Naive B cell (primary cell): Measurements from ENCODE around the gene HOMER2. TPM values are rescaled to one million over a fixed set of nuclear protein-coding genes. Genes with fewer than 3 reads are reported as not detected.
"Not testable (repeated sequence)": the region's sequence is repeated elsewhere in the genome, so short reads cannot be mapped to it uniquely, and the experiment has no call there.

Experiments used
- ATAC-seq, 2 donors: fragments of 150-1000 bp; cut with Tn5 transposase; 2 replicates each; pipeline ENCODE4 v1.10.0; 2021; ENCODE audit warnings: low read depth in 2 of 2, mild to moderate bottlenecking in 2 of 2, moderate library complexity in 2 of 2
- DNase-seq: peaks from one replicate; pipeline ENCODE4 v3.0.0; 2022
- H3K27ac Mint-ChIP-seq, 6 donors: one replicate each; pipeline ENCODE4 v1.8.0; 2020 to 2022; ENCODE audit warnings: mild to moderate bottlenecking in 6 of 6, mixed read lengths in 6 of 6, moderate library complexity in 5 of 6, inconsistent platforms in 2 of 6
- H3K27me3 Mint-ChIP-seq, 3 donors: one replicate each; pipeline ENCODE4 v1.8.0; 2021 to 2022; ENCODE audit warnings: mixed read lengths in 3 of 3, mild to moderate bottlenecking in 1 of 3
- H3K36me3 Mint-ChIP-seq, 2 donors: one replicate each; pipeline ENCODE4 v1.8.0; 2020 to 2022; ENCODE audit warnings: mixed read lengths in 2 of 2, inconsistent platforms in 1 of 2, mild to moderate bottlenecking in 1 of 2
- H3K4me1 Mint-ChIP-seq, 3 donors: one replicate each; pipeline ENCODE4 v1.8.0; 2020 to 2022; ENCODE audit warnings: mixed read lengths in 3 of 3, inconsistent platforms in 1 of 3, mild to moderate bottlenecking in 1 of 3, moderate library complexity in 1 of 3
- H3K4me3 Mint-ChIP-seq, 8 donors: one replicate each; pipeline ENCODE4 v1.8.0; 2020 to 2022; ENCODE audit warnings: mild to moderate bottlenecking in 8 of 8, mixed read lengths in 8 of 8, moderate library complexity in 8 of 8, inconsistent platforms in 2 of 8
- H3K9me3 Mint-ChIP-seq, 7 donors: one replicate each; pipeline ENCODE4 v1.8.0; 2020 to 2022; ENCODE audit warnings: mixed read lengths in 7 of 7, mild to moderate bottlenecking in 5 of 7, inconsistent platforms in 2 of 7, moderate library complexity in 1 of 7
- polyA plus RNA-seq, 6 donors: library from polyadenylated mRNA; unstranded; fragments of 300-500 nt; fragmentation: Illumina TruSeq; gene quantifications; one replicate each; pipeline ENCODE4 v1.2.3, GENCODE V29; 2021; ENCODE audit warnings: low read depth in 6 of 6

The HOMER2 gene
- polyA plus RNA-seq, 6 donors from 2014 or later = 3.0 to 11.6 (median 6.2) TPM

DNA sequence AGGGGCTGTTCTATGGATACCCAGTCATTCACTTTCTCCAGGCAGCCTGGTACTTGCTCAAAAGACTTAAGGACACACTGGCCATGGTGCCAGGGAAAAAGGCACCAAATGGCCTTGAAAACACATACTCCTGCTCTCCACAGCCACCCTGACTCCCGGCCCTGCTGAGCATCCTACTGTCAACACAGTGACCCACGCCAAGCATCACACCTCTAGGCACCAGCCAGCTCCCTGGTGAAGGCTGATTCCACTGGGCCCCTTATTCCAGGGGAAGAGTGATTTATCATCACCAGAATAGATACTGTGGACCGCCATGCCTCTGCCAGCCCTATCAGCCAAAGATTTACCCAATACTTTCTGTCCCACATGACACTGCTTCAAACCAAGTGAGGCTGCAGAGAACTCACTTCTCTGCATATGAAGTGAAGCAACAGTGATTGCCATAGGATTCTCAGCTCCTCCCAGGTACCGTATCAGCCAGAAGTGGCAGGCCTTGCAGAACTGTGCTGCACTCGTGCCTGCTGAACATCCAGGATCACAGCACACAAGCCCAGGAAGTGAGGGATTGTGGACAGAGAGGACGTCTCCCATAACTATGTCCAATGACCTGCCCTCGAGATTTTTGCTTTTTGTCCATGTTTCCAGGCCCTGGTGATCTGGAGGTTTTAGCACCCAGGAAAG is 79.4 kb downstream of the HOMER2 start:
- H3K27me3 Mint-ChIP-seq = no peaks in the 10 kb centered on the region
- no peak for DNase-seq
- no peak overlapping the region for H3K27ac Mint-ChIP-seq
- H3K4me1 Mint-ChIP-seq = peaks cover 5 to 29% (median 21%) of the 10 kb centered on the region in 3 donors
- no peaks in the 10 kb centered on the region for H3K36me3 Mint-ChIP-seq
- H3K9me3 Mint-ChIP-seq = peaks cover 0 to under 1% (median 0%) of the 10 kb centered on the region in 7 donors
- no peak for ATAC-seq
- no peak overlapping the region for H3K4me3 Mint-ChIP-seq

DNA sequence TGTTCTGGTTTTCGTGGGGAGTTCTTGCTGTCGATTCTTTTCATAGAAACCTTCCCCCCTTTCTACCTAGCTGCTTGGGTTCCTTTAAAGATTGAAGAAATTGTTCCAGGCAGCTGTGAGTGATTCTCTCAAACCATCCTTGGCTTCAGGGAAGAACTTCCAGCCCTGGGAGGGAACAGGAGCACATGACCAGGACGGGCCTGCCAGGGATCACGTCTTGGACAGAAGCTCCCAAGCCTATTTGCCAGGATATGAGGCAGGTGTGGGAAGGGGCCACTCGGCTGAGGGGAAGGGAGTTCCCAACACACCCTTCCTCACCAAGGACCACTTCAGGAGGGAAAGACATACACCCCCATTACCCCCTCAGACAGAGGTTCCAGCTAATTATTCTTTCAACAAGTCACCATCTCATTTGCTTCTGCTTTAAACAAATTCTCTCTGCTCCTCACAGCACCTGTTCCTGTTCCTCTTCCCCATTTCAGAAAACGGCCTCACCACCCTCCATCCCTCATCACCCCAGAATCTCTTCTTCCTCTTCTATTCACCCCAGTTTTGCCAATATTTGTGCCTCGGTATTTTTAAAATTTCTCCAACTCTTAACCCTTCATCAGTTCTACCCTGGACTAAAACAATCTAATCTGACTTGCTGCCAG is 80.6 kb downstream of the HOMER2 start:
- Mint-ChIP-seq H3K9me3 (peaks cover 0 to 1% (median 0%) of the 10 kb centered on the region in 7 donors), H3K27ac (peak overlapping the region in 3 of 6 donors; percentile 6 to 55 (median 35)), H3K27me3 (no peaks in the 10 kb centered on the region), H3K4me1 (peaks cover 5 to 29% (median 21%) of the 10 kb centered on the region in 3 donors), H3K36me3 (no peaks in the 10 kb centered on the region), H3K4me3 (peak overlapping the region in 1 of 8 donors; percentile 1)
- ATAC-seq (peak in 1 of 2 donors; percentile 60), DNase-seq (no peak)

DNA sequence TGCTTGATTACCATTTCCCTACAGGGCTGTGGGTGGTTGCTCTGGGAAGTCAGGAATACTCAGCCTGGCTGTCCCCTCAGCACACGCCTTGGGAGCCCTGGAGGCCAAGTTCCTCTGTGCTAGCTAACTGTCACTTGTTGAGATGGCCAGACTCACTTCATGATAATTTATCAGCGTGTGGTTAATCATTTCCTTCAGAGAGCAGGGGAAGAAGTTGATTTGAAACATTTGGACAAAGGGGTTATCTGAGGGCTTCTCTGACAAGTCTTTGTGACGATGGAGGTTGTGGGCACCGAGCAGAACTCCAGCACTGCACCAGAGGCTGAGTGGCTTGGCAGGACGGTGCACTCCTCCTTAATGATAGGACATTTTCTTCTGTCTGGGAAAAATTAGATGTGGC is 81.2 kb downstream of the HOMER2 start:
- H3K27me3 Mint-ChIP-seq = no peaks in the 10 kb centered on the region
- no peak for DNase-seq
- peaks cover 5 to 29% (median 21%) of the 10 kb centered on the region in 3 donors for H3K4me1 Mint-ChIP-seq
- H3K9me3 Mint-ChIP-seq = peaks cover 0 to 1% (median 0%) of the 10 kb centered on the region in 7 donors
- peak overlapping the region in 3 of 6 donors; percentile 8 to 89 (median 35) for H3K27ac Mint-ChIP-seq
- ATAC-seq = no peak
- H3K36me3 Mint-ChIP-seq = no peaks in the 10 kb centered on the region
- peak overlapping the region in 1 of 8 donors; percentile 12 for H3K4me3 Mint-ChIP-seq

DNA sequence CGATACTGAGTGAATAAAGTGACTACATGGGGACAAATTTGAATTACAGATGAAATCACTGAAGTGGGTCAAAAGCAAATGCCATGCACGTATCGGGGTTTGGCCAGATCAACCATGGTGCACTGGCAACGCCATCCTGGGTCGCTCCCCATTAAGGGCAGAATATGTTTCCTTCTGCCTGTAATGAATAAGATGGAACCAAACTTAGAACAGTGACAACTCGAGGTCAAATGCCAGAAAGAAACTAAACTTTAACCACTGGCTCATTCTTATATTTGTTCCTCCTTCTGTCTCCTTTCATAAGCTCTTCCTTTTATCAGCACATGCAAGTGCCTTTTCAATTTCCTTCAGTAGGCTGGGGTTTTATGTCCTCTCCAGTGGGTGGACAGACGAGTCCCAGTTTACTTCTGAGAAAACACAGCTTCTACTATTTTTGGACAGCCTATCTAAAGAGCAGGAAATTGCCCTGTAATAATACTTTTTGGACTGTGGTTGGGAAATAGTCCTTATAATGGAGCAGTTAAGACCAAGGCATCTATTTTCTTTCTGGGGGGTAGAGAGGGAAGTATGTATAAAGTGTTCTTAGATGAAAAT is 81.7 kb downstream of the HOMER2 start:
- DNase-seq = no peak
- H3K27me3 Mint-ChIP-seq = no peaks in the 10 kb centered on the region
- H3K36me3 Mint-ChIP-seq = no peaks in the 10 kb centered on the region
- H3K4me3 Mint-ChIP-seq = no peak overlapping the region
- peaks cover 0 to 1% (median 0%) of the 10 kb centered on the region in 7 donors for H3K9me3 Mint-ChIP-seq
- H3K4me1 Mint-ChIP-seq = peaks cover 5 to 29% (median 21%) of the 10 kb centered on the region in 3 donors
- no peak for ATAC-seq
- peak overlapping the region in 3 of 6 donors; percentile 42 to 89 (median 74) for H3K27ac Mint-ChIP-seq

DNA sequence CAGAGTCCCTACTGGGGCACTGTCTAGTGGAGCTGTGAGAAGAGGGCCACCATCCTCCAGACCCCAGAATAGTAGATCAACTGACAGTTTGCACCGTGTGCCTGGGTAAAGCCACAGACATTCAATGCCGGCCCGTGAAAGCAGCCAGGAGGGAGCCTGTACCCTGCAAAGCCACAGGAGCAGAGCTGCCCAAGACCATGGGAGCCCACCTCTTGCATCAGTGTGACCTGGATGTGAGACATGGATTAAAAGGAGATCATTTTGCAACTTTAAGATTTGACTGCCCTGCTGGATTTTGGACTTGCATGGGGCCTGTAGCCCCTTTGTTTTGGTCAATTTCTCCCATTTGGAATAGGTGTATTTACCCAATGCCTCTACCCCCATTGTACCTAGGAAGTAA is 86.5 kb downstream of the HOMER2 start:
- H3K36me3 Mint-ChIP-seq, H3K27me3 Mint-ChIP-seq, DNase-seq, H3K27ac Mint-ChIP-seq, H3K9me3 Mint-ChIP-seq, H3K4me3 Mint-ChIP-seq, ATAC-seq: not testable (repeated sequence)
- H3K4me1 Mint-ChIP-seq = peaks cover 0 to 10% (median 4%) of the 10 kb centered on the region in 3 donors

DNA sequence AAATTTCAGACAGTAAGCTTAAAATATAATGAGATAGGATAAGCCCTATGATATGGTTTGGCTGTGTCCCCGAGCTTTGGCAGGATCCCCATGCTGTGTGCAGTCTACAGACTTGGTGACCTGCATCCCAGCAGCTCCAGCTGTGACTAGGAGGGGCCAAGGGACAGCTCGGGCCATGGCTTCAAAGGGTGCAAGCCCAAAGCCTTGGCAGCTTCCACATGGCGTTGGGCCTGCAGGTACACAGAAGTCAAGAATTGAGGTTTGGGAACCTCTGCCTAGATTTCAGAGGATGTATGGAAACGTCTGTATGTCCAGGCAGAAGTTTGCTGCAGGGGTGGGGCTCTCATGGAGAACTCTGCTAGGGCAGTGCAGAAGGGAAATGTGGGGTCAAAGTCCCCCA is 86.9 kb downstream of the HOMER2 start:
- not testable (repeated sequence) for H3K36me3 Mint-ChIP-seq, H3K4me3 Mint-ChIP-seq

DNA sequence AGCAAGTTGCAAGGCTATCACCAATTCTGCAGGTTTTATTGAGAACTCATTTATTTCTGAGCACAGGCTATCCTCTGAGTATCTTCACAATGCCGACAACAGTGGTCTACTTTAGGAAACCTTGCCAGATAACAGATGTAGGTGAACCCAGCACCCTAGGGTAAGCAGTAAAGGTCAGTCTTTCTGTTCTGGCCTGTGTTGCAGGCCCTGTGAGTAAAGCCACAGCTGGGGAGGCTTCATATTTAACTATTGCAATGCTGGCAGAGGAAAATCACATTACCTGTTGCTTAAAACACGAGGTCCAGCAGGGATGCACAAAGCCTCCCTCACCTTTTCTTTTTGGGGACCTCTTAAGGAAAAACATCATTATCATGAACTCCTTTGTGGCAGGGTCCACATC is 87.6 kb downstream of the HOMER2 start:
- Mint-ChIP-seq H3K27ac (no peak overlapping the region), H3K9me3 (peaks cover 0 to 1% (median 0%) of the 10 kb centered on the region in 7 donors), H3K4me1 (peaks cover 0 to 6% (median 0%) of the 10 kb centered on the region in 3 donors), H3K4me3 (no peak overlapping the region), H3K27me3 (no peaks in the 10 kb centered on the region), H3K36me3 (no peaks in the 10 kb centered on the region)
- ATAC-seq (no peak), DNase-seq (no peak)

More for the DNA sequence above, 86.9 kb downstream of the HOMER2 start:
- H3K9me3 Mint-ChIP-seq, H3K4me1 Mint-ChIP-seq, H3K27ac Mint-ChIP-seq, ATAC-seq, DNase-seq, H3K27me3 Mint-ChIP-seq: not testable (repeated sequence)

DNA sequence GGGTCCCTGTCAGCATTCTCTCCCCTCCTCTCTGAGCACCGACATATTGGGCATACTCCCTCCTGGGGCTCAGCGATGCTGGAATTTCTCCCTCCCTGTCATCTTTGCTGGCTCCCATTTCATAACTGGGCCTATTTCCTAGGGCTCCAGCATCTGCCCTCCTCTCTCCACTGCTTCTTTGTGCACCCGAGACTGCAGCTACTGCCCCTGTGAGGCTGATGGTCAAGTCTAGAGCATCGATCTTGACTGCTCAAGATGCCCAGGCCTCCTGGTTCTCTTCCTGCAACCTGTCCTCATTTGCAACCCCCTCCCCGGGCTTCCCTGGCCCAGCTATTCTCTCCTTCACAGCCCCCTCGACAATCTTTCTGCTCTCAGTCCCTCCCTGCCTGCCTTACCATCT is 89.6 kb downstream of the HOMER2 start:
- Mint-ChIP-seq H3K36me3 (peaks cover 0 to 4% of the 10 kb centered on the region in 2 donors), H3K9me3 (no peaks in the 10 kb centered on the region), H3K4me1 (peaks cover 0 to 6% (median 3%) of the 10 kb centered on the region in 3 donors), H3K27ac (peak overlapping the region in 3 of 6 donors; percentile 2 to 65 (median 13)), H3K27me3 (no peaks in the 10 kb centered on the region), H3K4me3 (no peak overlapping the region)
- ATAC-seq (no peak), DNase-seq (no peak)

DNA sequence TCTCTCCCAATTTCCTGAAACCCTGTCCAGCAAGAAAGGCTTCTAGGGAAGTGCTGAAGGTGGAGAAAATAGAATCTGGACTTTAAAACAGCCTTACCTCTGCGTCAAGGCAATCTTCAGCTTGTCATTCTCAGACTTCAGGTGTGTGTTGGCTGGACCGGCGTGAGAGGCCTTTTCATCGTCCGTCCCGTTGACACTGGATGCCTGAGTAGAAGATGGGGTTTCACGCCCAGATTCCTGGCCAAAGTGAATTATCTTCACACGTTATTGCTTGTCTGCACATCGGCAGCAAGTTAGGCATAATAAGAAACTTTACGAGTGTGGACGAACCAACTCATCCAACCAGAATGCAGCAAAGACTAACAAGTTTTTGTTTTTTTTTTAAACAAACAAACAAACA is 93.6 kb downstream of the HOMER2 start:
- no peaks in the 10 kb centered on the region for H3K9me3 Mint-ChIP-seq
- no peaks in the 10 kb centered on the region for H3K27me3 Mint-ChIP-seq
- peaks cover 0 to 4% of the 10 kb centered on the region in 2 donors for H3K36me3 Mint-ChIP-seq
- H3K4me3 Mint-ChIP-seq = peak overlapping the region in 1 of 8 donors; percentile 41
- H3K27ac Mint-ChIP-seq = no peak overlapping the region
- H3K4me1 Mint-ChIP-seq = peaks cover 0 to 17% (median 16%) of the 10 kb centered on the region in 3 donors
- DNase-seq = no peak
- no peak for ATAC-seq

DNA sequence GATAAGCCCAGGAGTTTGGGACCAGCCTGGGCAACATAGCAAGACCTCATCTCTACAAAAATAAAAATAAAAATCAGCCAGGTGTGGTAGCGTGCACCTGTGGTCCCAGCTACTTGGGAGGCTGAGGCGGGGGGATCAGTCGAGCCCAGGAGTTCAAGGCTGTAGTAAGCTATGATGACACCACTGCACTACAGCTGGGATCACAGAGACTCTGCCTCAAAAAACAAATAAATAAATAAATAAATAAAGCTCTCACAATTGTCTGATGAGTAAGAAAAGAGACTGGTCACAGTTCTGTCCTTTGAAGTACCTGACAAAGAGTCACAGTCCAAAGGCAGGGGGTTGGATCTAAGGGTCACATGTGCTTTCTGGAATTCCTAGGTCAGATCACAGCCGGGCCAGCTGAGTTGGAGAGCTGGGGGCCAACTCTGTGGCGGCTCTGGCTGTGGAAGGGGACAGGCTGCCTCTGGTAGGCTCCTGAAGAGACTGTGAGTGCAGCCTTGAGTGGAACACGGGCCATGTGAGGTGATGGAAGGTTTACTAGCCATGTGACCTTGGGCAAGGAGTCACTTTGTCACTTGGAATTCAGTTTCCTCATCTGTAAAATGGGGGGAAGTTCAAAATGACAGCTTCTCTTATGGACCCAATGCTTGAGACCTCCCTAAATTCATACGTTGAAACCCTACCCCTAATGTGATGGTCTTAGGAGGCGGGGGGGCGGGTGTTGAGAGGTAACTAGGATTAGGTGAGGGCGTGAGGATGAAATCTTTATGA is 95.9 kb downstream of the HOMER2 start:
- H3K27ac Mint-ChIP-seq = peak overlapping the region in 3 of 6 donors; percentile 36 to 76 (median 44)
- H3K4me1 Mint-ChIP-seq = peaks cover 7 to 26% (median 21%) of the 10 kb centered on the region in 3 donors
- ATAC-seq (no peak), DNase-seq (no peak)
- no peaks in the 10 kb centered on the region for H3K27me3 Mint-ChIP-seq
- no peaks in the 10 kb centered on the region for H3K9me3 Mint-ChIP-seq
- H3K4me3 Mint-ChIP-seq = peak overlapping the region in 2 of 8 donors; percentile 29 to 54
- H3K36me3 Mint-ChIP-seq = peaks cover 0 to 4% of the 10 kb centered on the region in 2 donors

DNA sequence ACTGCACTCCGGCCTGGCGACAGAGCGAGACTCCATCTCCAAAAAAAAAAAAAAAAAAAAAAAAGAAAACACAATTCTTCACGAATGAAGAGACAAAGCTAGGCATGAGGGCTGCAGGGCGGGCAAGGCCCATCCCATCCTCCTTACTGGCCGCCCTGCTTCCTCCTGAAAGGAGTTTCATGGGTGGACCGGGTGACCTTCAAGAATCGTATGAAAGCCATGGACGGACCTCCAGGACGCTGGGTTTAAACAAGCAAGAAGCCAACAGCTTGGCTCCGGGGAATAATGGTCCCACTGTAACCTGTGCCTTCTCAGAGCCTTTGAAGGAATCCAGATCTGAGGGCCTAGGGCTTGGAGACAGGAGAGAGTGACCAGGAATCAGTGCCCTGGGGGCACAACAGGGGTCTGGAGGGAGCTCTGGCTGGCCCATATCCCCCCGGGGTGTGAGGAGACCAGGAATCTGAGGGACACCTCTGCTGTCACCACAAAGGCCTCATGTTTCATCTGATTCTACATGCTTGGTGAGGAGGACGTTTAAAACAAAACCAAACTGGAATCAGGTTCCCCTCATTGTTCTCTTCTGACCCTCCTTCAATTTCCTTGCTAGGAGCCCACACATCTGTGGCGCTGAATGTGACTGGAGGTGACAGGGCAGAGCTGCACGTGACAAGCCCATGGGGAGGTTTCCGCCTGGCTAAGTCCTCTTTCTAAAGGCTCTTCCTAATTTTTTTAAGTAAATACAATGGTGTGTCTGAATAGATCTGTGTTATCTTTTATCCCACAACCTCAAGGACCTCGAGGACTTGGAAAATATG is 97.0 kb downstream of the HOMER2 start:
- peaks cover 0 to 4% of the 10 kb centered on the region in 2 donors for H3K36me3 Mint-ChIP-seq
- H3K4me3 Mint-ChIP-seq = peak overlapping the region in 3 of 8 donors; percentile 22 to 42 (median 34)
- H3K27ac Mint-ChIP-seq = peak overlapping the region in 5 of 6 donors; percentile 7 to 76 (median 38)
- no peaks in the 10 kb centered on the region for H3K27me3 Mint-ChIP-seq
- H3K4me1 Mint-ChIP-seq = peaks cover 7 to 21% (median 20%) of the 10 kb centered on the region in 3 donors
- ATAC-seq (peak in 1 of 2 donors; percentile 44), DNase-seq (no peak)
- no peaks in the 10 kb centered on the region for H3K9me3 Mint-ChIP-seq

DNA sequence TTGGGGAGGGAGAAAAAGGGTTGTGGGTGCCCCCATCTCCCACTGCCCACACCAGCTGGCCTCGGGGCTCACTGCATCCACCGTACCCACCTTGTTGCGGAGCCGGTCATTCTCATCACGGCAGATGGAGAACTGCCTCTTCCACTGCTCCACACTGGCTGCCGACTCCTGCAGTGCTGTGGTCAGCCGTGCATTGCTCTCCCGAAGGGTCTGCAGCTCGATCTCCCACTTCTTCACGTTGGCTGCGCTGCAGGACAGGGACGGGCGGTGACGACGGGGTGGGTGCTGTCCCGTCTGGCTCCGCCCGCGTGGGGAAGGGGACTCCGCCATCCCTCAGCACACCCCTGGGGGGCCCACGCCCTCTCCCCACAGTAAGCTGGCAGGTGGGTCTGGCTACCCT is 98.0 kb downstream of the HOMER2 start:
- peaks cover 10 to 27% (median 26%) of the 10 kb centered on the region in 3 donors for H3K4me1 Mint-ChIP-seq
- no peaks in the 10 kb centered on the region for H3K27me3 Mint-ChIP-seq
- H3K27ac Mint-ChIP-seq = no peak overlapping the region
- no peaks in the 10 kb centered on the region for H3K9me3 Mint-ChIP-seq
- ATAC-seq (no peak), DNase-seq (no peak)
- no peak overlapping the region for H3K4me3 Mint-ChIP-seq
- H3K36me3 Mint-ChIP-seq = peaks cover 0 to 4% of the 10 kb centered on the region in 2 donors
